Sciatic nerve (tissue), 2 donors: ENCODE results near the gene INPP4A. TPM values are rescaled to one million over a fixed set of nuclear protein-coding genes. Genes with fewer than 3 reads are reported as not detected.
"Not testable (repeated sequence)": the region's sequence is repeated elsewhere in the genome, so short reads cannot be mapped to it uniquely, and the experiment has no call there.

Experiments used
- ATAC-seq: fragments of 200-7000 bp; cut with Tn5 transposase; one replicate; pipeline ENCODE4 v1.9.1; 2020; ENCODE audit warnings: mild to moderate bottlenecking, moderate library complexity
- DNase-seq: peaks from one replicate; pipeline ENCODE4 v3.0.0-alpha.2; 2020; ENCODE audit warnings: low spot score
- intact Hi-C: fragments of 100-400 bp; cut with DNase I; formaldehyde crosslinking; loops from one replicate; pipeline ENCODE4 v1.14.2; 2022
- total RNA-seq: library from RNA; stranded (reverse); fragmentation: NEBNext Ultra II Directional; extraction: Animal tissue kit (Norgen Biotek cat#: 25700); gene quantifications from one replicate; pipeline ENCODE4 v1.2.1, GENCODE V29; 2021
- donor health status: DM: no; HTN: no; CAD: no.
- donor health status: DM: no; HTN: no; CAD: no.

The INPP4A gene
- total RNA-seq, 1 donor from 2014 or later, result 29.8 TPM

DNA sequence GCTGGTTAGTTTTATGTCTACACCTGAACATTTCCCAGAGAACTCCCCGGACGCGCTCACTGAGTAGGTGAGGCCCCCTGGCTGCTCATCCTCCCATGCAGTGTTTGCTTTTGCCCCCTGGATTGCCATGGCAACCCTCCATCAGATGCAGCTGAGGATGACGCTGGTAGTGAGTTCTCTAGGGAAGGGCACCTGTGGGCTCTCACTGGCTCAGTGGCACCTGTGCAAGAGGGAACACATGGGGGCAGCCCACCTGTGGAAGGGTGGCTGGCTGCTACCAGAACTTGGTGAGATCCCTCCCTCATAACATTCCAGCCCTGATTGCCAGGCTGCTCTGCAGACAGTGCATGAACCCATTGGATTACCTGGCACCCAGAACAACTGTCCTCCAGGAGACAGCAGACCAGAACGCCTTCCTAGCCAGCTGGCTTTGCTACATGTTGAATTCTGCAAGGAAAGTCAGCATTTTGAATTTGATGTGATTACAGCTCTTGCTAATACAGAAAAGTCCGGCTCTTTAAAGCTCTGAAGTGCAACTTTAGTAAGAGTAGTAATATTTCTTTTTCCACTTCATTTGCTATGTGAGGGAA lies 142.0 kb downstream of the INPP4A start:
- DNase-seq (no peak), ATAC-seq (no peak)
- intact Hi-C loops, result no loop called here

DNA sequence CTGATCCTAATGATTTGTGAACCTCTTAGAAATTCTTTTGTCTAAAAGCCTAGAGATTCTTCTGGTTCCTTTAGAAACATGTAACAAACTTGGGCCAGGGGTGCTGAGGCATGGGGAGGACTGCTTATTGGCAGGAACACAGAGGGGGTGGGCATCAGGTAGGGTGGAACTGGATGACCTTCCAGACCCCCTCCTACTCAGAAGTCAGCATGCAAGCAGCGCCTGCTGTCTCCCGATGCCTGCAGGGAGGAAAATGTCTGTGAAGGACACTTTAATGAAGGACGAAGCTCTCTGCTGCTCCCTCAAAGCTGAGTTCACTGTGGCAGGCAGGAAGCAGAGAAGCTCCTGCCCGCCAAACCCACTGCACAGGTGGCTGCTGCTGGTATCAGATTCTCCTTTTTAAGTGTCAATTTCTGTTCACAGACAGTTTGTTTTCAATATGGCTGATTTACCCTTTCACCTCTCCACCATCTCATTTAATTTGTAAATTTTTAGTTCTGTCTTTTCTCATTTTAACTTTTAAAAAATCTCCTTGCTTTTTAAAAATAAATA lies 144.3 kb downstream of the INPP4A start:
- DNase-seq, result no peak
- intact Hi-C loops, result no loop called here
- ATAC-seq, result no peak

DNA sequence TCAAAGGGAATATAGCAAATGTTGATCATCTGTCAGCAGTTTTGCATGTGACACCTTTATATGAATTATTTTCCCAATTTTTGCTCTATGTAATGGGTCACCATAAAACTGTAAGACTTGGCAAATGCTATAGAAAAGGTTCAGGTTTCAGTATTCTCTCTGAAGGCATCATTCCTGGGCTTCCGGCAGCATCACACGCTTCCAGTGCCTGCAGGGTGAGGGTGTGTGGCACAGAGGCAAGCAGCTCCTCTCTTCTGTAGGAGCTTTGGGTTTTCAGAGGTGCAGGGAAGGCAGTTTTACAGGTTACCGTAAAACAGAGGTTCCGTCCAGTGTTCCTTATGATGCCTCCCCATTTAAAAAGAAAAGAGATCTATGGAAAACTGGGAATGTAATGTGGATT lies 144.8 kb downstream of the INPP4A start:
- DNase-seq, result no peak
- intact Hi-C loops, result no loop called here
- ATAC-seq, result no peak

DNA sequence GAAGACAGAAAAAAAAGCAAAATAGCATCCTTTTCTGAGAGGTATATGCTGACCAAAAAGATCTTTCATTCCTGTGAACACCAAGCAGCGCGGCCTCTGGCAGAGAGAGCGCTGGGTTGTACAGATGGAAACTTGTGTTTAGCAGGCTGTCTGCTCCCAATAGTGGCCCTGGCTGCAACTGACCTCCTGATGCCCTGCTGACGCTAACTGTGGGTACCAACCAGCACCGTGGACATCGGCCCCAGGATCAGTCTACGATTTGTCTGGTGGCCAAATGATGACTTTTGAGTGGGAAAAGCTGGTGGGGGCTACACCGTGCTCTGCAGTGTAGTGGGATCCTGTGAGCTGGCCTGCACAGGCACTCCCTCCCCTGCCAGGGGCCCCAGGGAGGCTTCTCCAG lies 147.9 kb downstream of the INPP4A start:
- no peak for DNase-seq
- ATAC-seq, result no peak
- intact Hi-C loops, result no loop called here

DNA sequence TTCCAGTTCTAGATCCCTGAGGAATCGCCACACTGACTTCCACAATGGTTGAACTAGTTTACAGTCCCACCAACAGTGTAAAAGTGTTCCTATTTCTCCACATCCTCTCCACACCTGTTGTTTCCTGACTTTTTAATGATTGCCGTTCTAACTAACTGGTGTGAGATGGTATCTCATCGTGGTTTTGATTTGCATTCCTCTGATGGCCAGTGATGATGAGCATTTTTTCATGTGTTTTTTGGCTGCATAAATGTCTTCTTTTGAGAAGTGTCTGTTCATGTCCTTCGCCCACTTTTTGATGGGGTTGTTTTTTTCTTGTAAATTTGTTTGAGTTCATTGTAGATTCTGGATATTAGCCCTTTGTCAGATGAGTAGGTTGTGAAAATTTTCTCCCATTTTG lies 150.0 kb downstream of the INPP4A start:
- DNase-seq, ATAC-seq, intact Hi-C loops: not testable (repeated sequence)

GRCh38 chr2:98598781-98599428 lies 154.2 kb downstream of the INPP4A start:
- intact Hi-C loops, result no loop called here
- ATAC-seq (no peak), DNase-seq (no peak)

DNA sequence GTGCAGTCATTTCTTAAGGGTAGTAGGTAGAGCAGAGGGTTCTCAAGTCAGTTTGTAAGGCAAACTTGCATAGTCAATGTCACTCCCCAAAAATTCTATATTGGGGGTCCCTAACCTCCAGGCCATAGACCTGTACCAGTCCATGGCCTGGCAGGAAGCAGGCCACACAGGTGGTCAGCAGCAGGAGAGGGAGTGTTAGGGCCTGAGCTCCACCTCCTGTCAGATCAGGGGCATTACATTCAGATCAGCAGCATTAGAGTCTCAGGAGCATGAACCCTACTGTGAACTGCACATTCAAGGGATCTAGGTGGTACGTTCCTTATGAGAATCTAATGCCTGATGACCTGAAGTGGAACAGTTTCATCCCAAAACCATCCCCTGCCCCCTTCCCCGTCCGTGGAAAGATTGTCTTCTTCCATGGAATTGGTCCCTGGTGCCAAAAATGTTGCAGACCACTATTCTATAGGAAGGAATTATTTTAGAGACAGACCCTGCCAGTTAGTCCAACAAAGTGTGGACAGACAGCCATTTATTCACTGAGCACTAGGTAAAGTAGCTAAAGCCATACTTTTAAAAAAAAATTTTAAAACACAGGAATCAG lies 157.0 kb downstream of the INPP4A start:
- ATAC-seq (no peak), DNase-seq (no peak)
- intact Hi-C loops, result no loop called here

DNA sequence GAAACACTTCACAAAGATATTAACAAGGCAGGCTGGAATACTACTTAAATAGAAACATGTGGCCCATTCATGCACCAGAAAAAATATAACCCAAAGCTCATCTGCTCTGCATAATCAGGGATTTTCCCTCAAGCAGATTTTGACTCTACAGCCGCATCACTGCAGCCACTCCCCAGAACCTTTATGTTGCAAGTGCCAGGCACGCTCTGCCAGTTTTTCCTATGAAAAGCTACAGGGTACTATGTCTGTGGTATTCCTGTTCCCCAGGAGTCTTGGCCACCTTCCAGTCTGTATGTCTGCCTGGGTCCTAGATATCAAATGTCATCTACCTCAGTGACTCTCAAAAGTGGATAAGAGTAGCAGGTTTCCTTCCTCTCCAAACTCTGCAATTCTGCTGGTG lies 159.9 kb downstream of the INPP4A start:
- ATAC-seq (no peak), DNase-seq (no peak)
- intact Hi-C loops, result no loop called here

DNA sequence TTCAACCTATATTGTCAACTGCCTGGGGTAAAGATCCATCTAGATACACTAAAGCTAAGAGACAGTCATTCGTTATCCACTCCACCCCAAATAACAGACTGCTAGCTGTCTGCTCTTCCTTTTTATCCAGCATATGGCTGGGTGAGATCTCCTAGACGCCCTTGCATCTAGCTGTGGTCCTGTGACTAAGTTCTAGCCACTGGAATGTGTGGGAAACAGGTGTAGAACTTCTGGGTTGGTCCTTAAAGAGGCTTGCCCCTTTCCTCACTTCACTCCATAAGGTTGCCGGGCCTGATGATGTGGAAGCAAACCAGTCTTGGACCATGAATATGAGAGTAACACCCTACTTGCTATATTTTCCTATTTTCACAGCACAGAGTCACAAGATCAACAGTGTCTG lies 160.4 kb downstream of the INPP4A start:
- ATAC-seq, result no peak
- intact Hi-C loops, result no loop called here
- no peak for DNase-seq

DNA sequence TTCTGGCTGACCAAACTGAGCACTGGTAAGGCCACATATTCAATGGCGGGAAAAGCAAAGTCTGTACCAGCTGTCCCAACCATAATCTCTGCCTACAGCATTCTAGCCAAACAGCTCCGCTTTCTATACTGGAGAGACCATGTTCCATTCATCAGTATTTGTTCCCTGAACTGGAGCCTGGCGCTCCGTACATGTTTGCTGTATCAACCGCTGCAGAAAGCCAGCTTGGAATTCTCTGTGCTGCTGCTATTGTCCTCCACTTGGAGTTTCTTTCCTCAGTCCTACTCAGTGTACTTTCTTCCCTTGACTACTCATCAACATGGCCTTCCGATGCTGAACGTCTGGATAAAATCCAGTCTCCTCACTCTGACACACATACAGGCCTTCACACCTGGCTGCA lies 161.8 kb downstream of the INPP4A start:
- no peak for ATAC-seq
- DNase-seq, result no peak
- intact Hi-C loops, result no loop called here

GRCh38 chr2:98607104-98607503 lies 162.4 kb downstream of the INPP4A start:
- no peak for ATAC-seq
- no peak for DNase-seq
- intact Hi-C loops, result no loop called here

DNA sequence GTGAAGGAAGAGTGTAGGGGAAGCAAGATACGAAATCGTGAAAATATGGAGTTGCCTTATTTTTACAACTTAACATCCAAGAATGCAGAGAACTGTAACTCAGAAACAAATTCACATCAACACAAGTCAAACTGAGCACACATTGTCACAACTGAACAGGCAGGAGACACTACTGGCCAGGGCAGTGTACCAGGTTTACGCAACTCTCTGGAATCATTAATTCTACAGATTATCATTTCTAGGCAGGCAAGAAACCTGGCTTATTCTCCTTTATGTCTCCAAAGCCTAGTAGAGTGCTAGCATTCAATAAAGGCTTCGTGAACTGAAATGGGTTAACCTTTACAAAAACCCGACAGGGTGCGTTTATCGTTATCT lies 163.1 kb downstream of the INPP4A start:
- no peak for DNase-seq
- intact Hi-C loops, result no loop called here
- peak; percentile 34 for ATAC-seq

DNA sequence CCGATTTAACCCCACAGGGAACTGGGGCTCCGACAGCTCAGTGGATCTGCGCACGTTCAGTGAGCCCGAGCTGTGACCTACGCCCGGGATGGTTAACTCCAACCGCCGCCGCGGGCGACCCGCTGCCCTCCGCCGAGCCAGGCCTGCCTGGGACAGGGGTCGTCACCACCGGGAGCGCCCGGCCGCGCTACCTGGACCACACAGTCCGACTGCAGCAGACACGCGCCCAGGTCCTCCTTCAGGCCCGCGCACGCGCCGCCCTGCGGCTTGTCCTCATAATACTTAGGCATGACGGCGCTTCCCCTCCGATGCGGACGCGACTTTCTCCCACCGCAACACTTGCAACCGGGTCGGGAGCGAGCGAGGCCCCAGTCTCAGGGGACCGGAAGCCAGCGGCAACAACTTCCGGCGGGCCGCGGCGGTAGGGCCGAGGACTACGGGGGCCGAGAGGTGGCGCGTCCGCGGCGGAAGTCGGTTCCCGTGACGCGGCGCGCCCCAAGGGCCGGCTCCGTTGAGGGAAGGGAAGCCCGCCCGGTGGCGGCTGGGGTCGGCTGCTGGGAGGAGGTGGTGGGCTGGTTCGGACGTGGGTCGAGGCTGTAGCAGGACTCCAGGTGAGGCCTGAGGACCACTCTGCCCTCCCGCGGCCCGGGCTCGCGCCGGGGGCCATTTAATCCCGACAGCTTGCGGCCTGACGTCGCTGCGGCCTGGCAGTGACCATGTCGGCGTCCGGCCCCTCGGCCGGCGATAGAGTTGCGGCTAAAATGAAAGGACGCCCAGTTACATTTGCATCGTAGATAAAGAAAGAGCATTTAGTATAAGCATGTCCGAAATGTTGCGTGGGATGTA lies 163.7 kb downstream of the INPP4A start, which contains the start of the genes COA5 and UNC50:
TSS of gene COA5 (minus strand) at position 397 of the 846 bp plus-strand sequence. CDS start at position 290, 107 bp downstream.
TSS of gene UNC50 (plus strand) at position 474 of the 846 bp plus-strand sequence. CDS start 1,171 bp downstream, outside the sequence.
- DNase-seq (peak; percentile 95), ATAC-seq (peak; percentile 98)
- intact Hi-C loops, result no loop called here

DNA sequence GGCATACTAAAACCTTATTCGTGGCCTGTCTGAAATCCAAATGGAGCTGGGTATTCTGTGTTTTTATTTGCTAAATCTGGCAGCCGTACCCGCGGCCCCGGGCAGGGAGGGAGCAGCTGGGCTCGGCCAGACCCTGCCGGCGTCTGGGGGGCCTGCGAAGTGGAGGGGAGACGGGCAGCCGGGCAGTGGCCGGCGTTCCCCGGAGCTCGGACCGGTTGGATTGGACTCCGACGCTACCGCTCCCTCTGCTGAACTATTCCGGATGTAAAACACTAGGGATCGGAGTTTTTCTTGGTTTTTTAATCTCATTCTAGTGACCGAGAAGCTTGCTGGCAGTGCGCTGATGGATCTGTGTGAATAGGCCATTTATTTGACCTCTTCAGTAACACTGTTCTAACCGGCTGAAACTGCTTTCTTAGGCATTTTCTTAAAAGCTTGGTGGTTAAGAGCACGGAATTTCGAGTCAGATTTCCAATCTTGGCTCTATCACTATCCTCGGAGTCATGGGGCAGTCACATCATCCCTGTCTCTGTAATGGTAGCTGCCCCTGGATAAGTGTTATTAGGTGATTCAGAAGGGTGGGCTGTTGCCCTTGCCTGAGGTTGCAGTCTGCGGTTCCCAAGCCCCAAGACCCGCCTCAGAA lies 164.4 kb downstream of the INPP4A start:
- DNase-seq, result no peak
- peak; percentile 51 for ATAC-seq
- intact Hi-C loops, result no loop called here

- DNase-seq (no peak), ATAC-seq (no peak)
- intact Hi-C loops, result no loop called here
These were observed 169.5 kb downstream of the INPP4A start for GRCh38 chr2:98614024-98614739.

- ATAC-seq (no peak), DNase-seq (no peak)
- intact Hi-C loops, result no loop called here
These were observed 170.8 kb downstream of the INPP4A start for GRCh38 chr2:98615481-98615880.

DNA sequence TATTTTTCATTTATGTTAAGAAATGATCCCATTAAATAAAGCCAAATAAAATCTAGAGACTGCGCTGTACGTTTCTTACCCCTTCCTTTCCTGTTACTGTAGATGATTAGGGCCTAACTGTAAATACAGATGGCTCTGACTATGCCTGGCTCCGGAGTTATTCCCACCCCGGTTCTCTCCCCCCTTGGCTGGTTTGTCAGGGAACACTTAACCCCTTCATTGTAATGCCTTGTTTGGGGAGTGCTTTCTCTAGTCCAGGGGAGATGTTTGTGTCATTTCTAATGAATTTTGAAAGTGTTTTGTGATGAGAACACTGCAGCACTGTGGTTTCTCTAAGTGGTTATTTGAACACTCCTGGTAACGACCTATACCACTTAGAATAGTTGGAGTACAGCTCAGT lies 172.5 kb downstream of the INPP4A start:
- intact Hi-C loops, result no loop called here
- no peak for DNase-seq
- ATAC-seq, result no peak

DNA sequence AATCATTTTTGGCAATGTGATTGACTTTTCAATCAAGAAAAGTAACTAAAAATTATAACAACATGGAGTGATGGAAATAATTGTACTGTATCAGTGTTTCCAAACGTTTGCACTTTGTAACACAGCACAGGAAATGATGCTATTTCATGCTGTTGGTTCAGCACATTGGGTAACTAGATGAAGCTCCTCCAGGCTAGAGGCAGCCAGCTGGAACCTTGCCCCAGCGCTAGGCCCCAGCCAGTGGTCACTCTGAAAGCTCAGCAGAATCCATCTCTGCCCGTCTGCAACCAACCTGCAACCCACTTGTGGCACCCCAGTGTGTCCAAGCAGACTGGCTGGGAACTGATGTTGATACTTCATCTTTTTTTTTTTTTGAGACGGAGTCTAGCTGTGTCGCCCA lies 179.0 kb downstream of the INPP4A start:
- intact Hi-C loops, result no loop called here
- peak; percentile 66 for ATAC-seq
- DNase-seq, result peak; percentile 74
